Measurements from ENCODE around the gene SHISAL1.

DNA sequence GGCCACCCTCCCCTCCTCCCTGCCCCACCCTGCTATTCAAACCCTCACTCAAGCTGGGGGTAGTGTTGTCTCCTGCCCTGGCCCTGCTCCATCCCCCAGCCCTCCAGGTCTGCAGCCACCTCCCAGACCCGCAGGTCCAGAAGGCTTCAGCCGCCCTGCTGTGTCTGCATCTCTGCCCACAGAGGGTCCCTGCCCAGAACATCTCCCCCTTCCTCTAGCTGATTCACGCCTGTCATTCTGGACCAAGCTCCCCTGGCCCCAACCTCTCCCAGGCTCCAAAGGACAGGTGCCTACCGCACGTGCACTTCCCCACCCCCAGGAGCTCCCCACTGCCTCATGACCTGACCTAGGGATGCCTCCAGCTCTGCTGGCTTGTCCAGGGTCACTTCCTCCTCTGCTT lies 16.0 kb upstream of the SHISAL1 start:
- TF ChIP-seq, protein P1, sequence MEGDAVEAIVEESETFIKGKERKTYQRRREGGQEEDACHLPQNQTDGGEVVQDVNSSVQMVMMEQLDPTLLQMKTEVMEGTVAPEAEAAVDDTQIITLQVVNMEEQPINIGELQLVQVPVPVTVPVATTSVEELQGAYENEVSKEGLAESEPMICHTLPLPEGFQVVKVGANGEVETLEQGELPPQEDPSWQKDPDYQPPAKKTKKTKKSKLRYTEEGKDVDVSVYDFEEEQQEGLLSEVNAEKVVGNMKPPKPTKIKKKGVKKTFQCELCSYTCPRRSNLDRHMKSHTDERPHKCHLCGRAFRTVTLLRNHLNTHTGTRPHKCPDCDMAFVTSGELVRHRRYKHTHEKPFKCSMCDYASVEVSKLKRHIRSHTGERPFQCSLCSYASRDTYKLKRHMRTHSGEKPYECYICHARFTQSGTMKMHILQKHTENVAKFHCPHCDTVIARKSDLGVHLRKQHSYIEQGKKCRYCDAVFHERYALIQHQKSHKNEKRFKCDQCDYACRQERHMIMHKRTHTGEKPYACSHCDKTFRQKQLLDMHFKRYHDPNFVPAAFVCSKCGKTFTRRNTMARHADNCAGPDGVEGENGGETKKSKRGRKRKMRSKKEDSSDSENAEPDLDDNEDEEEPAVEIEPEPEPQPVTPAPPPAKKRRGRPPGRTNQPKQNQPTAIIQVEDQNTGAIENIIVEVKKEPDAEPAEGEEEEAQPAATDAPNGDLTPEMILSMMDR (IDR thresholded peaks at IDR 0.05; ENCODE audit: borderline replicate concordance, extremely low read depth, low read length, poor library complexity, severe bottlenecking), result no peak
- no peak for TF ChIP-seq EZH2 (IDR thresholded peaks at IDR 0.05; ENCODE audit: borderline replicate concordance, low read depth, low read length, severe bottlenecking)
